Calu3 (cell line): ENCODE measurements around the gene DTNB. TPM values are rescaled to one million over a fixed set of nuclear protein-coding genes. Genes with fewer than 3 reads are reported as not detected.

Experiments
- BruUV-seq: library from RNA; stranded (reverse); fragments of 400-500 nt; replicated peaks from 2 replicates; lab custom pipeline; 2021; lab: Mats Ljungman, UMichigan
- CTCF ChIA-PET: fragments of 300-600 bp; sonication (Branson Sonifier 250); formaldehyde crosslinking; loops from one replicate; lab custom pipeline; 2022; ENCODE audit warnings: antibody characterized with exemption; lab: Charles Lee
- DNase-seq: peaks from one replicate; pipeline ENCODE4 v3.0.0; 2022
- H3K27ac Mint-ChIP-seq: one replicate; pipeline ENCODE4 v1.8.0; 2022; ENCODE audit warnings: mixed read lengths; ENCODE audit not compliant: unreplicated experiment
- H3K27me3 Mint-ChIP-seq: one replicate; pipeline ENCODE4 v1.8.0; 2022; ENCODE audit warnings: mixed read lengths; ENCODE audit not compliant: unreplicated experiment
- H3K36me3 Mint-ChIP-seq: one replicate; pipeline ENCODE4 v1.8.0; 2022; ENCODE audit warnings: mild to moderate bottlenecking, moderate library complexity, mixed read lengths; ENCODE audit not compliant: insufficient read depth, unreplicated experiment
- H3K4me1 Mint-ChIP-seq: one replicate; pipeline ENCODE4 v1.8.0; 2022; ENCODE audit warnings: mild to moderate bottlenecking, low read depth, mixed read lengths; ENCODE audit not compliant: unreplicated experiment
- H3K4me3 Mint-ChIP-seq: one replicate; pipeline ENCODE4 v1.8.0; 2022; ENCODE audit warnings: mild to moderate bottlenecking, low read depth, moderate library complexity, mixed read lengths; ENCODE audit not compliant: unreplicated experiment
- H3K9me3 Mint-ChIP-seq: one replicate; pipeline ENCODE4 v1.8.0; 2022; ENCODE audit warnings: low read depth, mixed read lengths; ENCODE audit not compliant: unreplicated experiment
- intact Hi-C: fragments of 100-400 bp; cut with micrococcal nuclease; formaldehyde crosslinking; loops from one replicate; pipeline ENCODE4 v1.10.0; 2022; ENCODE audit not compliant: unreplicated experiment
- total RNA-seq: library from RNA; stranded (reverse); gene quantifications from 2 replicates; pipeline ENCODE4 v1.2.3, GENCODE V29; 2022
- TF ChIP-seq, protein P1 (sequence below): fragments of 200-600 bp; IDR thresholded peaks from one replicate; pipeline ENCODE4 v1.8.0; 2022; ENCODE audit warnings: antibody characterized with exemption; ENCODE audit not compliant: unreplicated experiment

Gene DTNB
- total RNA-seq, 1 experiment from 2014 or later: 27.3 TPM

DNA sequence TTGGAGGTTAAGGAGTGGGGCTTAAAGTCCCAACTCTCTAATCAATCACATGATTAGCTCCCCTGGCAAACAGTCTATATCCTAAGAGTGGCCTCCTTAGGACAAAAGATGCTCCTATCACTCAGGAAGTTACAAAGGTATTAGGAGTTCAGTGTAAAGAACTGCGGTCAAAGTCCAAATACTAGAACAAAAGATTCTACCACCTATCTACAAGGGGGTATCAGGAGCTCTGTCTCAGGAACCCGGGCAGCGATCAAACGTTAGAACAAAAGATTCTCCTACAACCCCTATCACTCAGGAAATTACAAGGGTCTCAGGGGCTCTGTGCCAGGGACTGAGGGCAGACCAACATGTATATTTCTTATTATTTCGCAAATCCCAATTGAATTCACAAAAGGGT is 58.0 kb downstream of the DTNB start:
- H3K27me3 Mint-ChIP-seq: no peaks in the 10 kb centered on the region
- H3K36me3 Mint-ChIP-seq: no peaks in the 10 kb centered on the region
- TF ChIP-seq, protein P1, sequence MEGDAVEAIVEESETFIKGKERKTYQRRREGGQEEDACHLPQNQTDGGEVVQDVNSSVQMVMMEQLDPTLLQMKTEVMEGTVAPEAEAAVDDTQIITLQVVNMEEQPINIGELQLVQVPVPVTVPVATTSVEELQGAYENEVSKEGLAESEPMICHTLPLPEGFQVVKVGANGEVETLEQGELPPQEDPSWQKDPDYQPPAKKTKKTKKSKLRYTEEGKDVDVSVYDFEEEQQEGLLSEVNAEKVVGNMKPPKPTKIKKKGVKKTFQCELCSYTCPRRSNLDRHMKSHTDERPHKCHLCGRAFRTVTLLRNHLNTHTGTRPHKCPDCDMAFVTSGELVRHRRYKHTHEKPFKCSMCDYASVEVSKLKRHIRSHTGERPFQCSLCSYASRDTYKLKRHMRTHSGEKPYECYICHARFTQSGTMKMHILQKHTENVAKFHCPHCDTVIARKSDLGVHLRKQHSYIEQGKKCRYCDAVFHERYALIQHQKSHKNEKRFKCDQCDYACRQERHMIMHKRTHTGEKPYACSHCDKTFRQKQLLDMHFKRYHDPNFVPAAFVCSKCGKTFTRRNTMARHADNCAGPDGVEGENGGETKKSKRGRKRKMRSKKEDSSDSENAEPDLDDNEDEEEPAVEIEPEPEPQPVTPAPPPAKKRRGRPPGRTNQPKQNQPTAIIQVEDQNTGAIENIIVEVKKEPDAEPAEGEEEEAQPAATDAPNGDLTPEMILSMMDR: no peak
- H3K27ac Mint-ChIP-seq: no peak overlapping the region
- BruUV-seq: no TSS peak
- no peaks in the 10 kb centered on the region for H3K9me3 Mint-ChIP-seq
- peaks cover 50% of the 10 kb centered on the region for H3K4me1 Mint-ChIP-seq
- CTCF ChIA-PET: interaction anchor here (1.0 kb wide), 1 partner anchor 83 kb away, joined by 3 read pairs; no protein-coding TSS in a partner anchor
- intact Hi-C loops: loop anchor here (10.0 kb wide), 1 partner anchor 219 kb away; no protein-coding TSS in a partner anchor
- no peak overlapping the region for H3K4me3 Mint-ChIP-seq
- no peak for DNase-seq

DNA sequence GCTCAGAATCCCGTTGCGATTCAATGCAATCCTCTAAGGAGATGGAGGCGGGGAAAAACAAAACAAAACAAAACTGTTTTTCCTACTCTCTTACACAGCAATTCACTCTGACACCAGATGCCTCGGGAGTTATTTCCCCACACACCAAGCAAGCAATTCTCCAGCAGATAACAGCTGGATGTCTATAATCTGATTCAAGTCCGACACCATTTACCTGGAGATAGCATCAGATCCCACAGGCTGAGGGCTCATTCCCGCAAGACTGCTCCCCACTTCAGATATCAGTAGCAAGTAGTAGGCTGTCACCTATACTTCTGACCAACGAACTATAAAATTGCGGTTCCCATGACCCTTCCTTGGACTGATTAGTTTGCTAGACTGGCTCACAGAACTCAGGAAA is 58.7 kb downstream of the DTNB start:
- H3K36me3 Mint-ChIP-seq: no peaks in the 10 kb centered on the region
- no peak overlapping the region for H3K27ac Mint-ChIP-seq
- DNase-seq: no peak
- H3K4me1 Mint-ChIP-seq: peaks cover 44% of the 10 kb centered on the region
- H3K27me3 Mint-ChIP-seq: no peaks in the 10 kb centered on the region
- CTCF ChIA-PET: interaction anchor here (1.0 kb wide), 1 partner anchor 84 kb away, joined by 3 read pairs; no protein-coding TSS in a partner anchor
- intact Hi-C loops: loop anchor here (10.0 kb wide), 1 partner anchor 220 kb away; no protein-coding TSS in a partner anchor
- TF ChIP-seq, protein P1: no peak
- H3K9me3 Mint-ChIP-seq: no peaks in the 10 kb centered on the region
- no TSS peak for BruUV-seq
- no peak overlapping the region for H3K4me3 Mint-ChIP-seq

DNA sequence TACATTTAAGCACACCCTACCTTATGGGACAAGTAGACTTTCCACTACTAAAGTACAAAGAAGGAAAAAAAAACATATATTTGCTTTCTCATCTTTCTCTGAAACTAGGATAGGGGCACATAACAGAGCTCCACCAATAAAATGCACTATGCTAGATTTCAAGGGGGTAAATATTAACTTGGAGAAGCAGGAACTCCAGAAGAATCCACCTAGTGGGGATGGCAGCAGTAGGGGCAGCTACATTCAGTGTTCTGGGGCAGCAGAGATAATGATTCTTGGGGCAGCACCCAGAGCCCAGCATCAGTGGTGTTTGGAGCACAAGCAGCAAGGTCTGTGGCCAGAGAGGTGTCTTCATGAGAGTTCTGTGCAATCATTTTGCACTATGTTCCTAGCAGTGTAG is 64.7 kb downstream of the DTNB start:
- TF ChIP-seq, protein P1: no peak
- no peaks in the 10 kb centered on the region for H3K27me3 Mint-ChIP-seq
- intact Hi-C loops: no loop called here
- H3K36me3 Mint-ChIP-seq: no peaks in the 10 kb centered on the region
- H3K4me1 Mint-ChIP-seq: no peaks in the 10 kb centered on the region
- H3K4me3 Mint-ChIP-seq: no peak overlapping the region
- H3K9me3 Mint-ChIP-seq: no peaks in the 10 kb centered on the region
- no peak for DNase-seq
- CTCF ChIA-PET: interaction anchor here (2.8 to 4.6 kb wide), 3 partner anchors 10 to 92 kb away, joined by 27 to 84 read pairs (median 43); no protein-coding TSS in a partner anchor
- no TSS peak for BruUV-seq
- H3K27ac Mint-ChIP-seq: no peak overlapping the region

DNA sequence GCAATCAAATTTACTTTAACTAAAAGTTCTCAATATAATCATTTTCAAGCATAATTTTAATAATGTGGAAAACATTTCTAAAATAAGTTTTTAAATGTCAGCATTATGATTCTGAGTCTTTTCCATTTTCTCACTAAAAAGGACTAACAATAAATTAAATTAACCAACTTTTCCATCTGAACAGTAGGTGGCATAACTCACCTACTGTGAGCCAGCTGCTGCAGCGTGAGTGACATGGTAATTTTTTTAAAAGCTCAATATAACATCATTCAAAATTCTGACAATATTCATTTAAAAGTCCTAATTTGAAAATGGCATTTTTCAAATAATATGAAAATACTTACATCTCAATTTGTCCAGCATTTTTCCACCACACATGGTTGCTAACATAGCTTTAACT is 66.5 kb downstream of the DTNB start:
- intact Hi-C loops: loop anchor here (1.0 kb wide), 2 partner anchors 57 to 93 kb away; no protein-coding TSS in a partner anchor
- Mint-ChIP-seq H3K27ac (no peak overlapping the region), H3K4me1 (no peaks in the 10 kb centered on the region), H3K27me3 (no peaks in the 10 kb centered on the region), H3K36me3 (no peaks in the 10 kb centered on the region), H3K9me3 (no peaks in the 10 kb centered on the region), H3K4me3 (no peak overlapping the region)
- TF ChIP-seq, protein P1: peak; percentile 56
- DNase-seq: no peak
- CTCF ChIA-PET: interaction anchor here (0.7 to 4.6 kb wide), 11 partner anchors 12 to 245 kb away, joined by 3 to 84 read pairs (median 5); no protein-coding TSS in a partner anchor
- no TSS peak for BruUV-seq
